Measurements from ENCODE around the gene TOMT.

- TF ChIP-seq CTCF (IDR thresholded peaks at IDR 0.05) = no peak
- TF ChIP-seq POLR2A (IDR thresholded peaks at IDR 0.05) = no peak
These were observed 50.0 kb downstream of the TOMT start for GRCh38 chr11:72155751-72156150.

Measured in ovary (tissue), 3 donors.